Measurements from ENCODE around the gene ARMH3.

ARMH3 gene

GRCh38 chr10:101925027-101925426, 130.9 kb downstream of the ARMH3 start:
- Histone ChIP-seq H3K36me3 (ENCODE audit: control insufficient read depth, insufficient read depth, low read length) (peaks cover 7% of the 10 kb centered on the region), H3K27me3 (replicated peaks; ENCODE audit: control insufficient read depth, insufficient read depth, low read length, poor library complexity, severe bottlenecking) (no peaks in the 10 kb centered on the region), H3K9me3 (ENCODE audit: control insufficient read depth, low read length) (no peaks in the 10 kb centered on the region), H3K4me3 (ENCODE audit: insufficient read depth, low read depth, low read length, poor library complexity, severe bottlenecking) (no peak overlapping the region), H3K27ac (ENCODE audit: insufficient read depth, low read length, poor library complexity, severe bottlenecking) (no peak overlapping the region), H3K4me1 (ENCODE audit: control insufficient read depth, insufficient read depth, low read length, poor library complexity, severe bottlenecking) (no peaks in the 10 kb centered on the region)
- DNase-seq, result no peak

GRCh38 chr10:101923256-101923655, 132.7 kb downstream of the ARMH3 start:
- no peaks in the 10 kb centered on the region for H3K4me1 ChIP-seq (ENCODE audit: control insufficient read depth, insufficient read depth, low read length, poor library complexity, severe bottlenecking)

GRCh38 chr10:101922846-101923245, 133.1 kb downstream of the ARMH3 start:
- H3K4me1 ChIP-seq (ENCODE audit: control insufficient read depth, insufficient read depth, low read length, poor library complexity, severe bottlenecking), result no peaks in the 10 kb centered on the region
- no peak overlapping the region for H3K4me3 ChIP-seq (ENCODE audit: insufficient read depth, low read depth, low read length, poor library complexity, severe bottlenecking)
- no peaks in the 10 kb centered on the region for H3K27me3 ChIP-seq (replicated peaks; ENCODE audit: control insufficient read depth, insufficient read depth, low read length, poor library complexity, severe bottlenecking)
- no peak overlapping the region for H3K27ac ChIP-seq (ENCODE audit: insufficient read depth, low read length, poor library complexity, severe bottlenecking)
- H3K36me3 ChIP-seq (ENCODE audit: control insufficient read depth, insufficient read depth, low read length), result peaks cover 2% of the 10 kb centered on the region
- no peak for DNase-seq
- no peaks in the 10 kb centered on the region for H3K9me3 ChIP-seq (ENCODE audit: control insufficient read depth, low read length)

More at GRCh38 chr10:101923256-101923655, 132.7 kb downstream of the ARMH3 start:
- Histone ChIP-seq H3K27ac (ENCODE audit: insufficient read depth, low read length, poor library complexity, severe bottlenecking) (no peak overlapping the region), H3K4me3 (ENCODE audit: insufficient read depth, low read depth, low read length, poor library complexity, severe bottlenecking) (no peak overlapping the region), H3K36me3 (ENCODE audit: control insufficient read depth, insufficient read depth, low read length) (peaks cover 6% of the 10 kb centered on the region), H3K27me3 (replicated peaks; ENCODE audit: control insufficient read depth, insufficient read depth, low read length, poor library complexity, severe bottlenecking) (no peaks in the 10 kb centered on the region), H3K9me3 (ENCODE audit: control insufficient read depth, low read length) (no peaks in the 10 kb centered on the region)
- no peak for DNase-seq

GRCh38 chr10:101920546-101920945, 135.4 kb downstream of the ARMH3 start:
- H3K4me3 ChIP-seq (ENCODE audit: insufficient read depth, low read depth, low read length, poor library complexity, severe bottlenecking), result no peak overlapping the region
- no peaks in the 10 kb centered on the region for H3K36me3 ChIP-seq (ENCODE audit: control insufficient read depth, insufficient read depth, low read length)
- no peak overlapping the region for H3K27ac ChIP-seq (ENCODE audit: insufficient read depth, low read length, poor library complexity, severe bottlenecking)
- no peaks in the 10 kb centered on the region for H3K27me3 ChIP-seq (replicated peaks; ENCODE audit: control insufficient read depth, insufficient read depth, low read length, poor library complexity, severe bottlenecking)
- no peaks in the 10 kb centered on the region for H3K9me3 ChIP-seq (ENCODE audit: control insufficient read depth, low read length)
- DNase-seq, result no peak
- H3K4me1 ChIP-seq (ENCODE audit: control insufficient read depth, insufficient read depth, low read length, poor library complexity, severe bottlenecking), result no peaks in the 10 kb centered on the region

GRCh38 chr10:101919026-101919770, 136.8 kb downstream of the ARMH3 start:
- H3K9me3 ChIP-seq (ENCODE audit: control insufficient read depth, low read length), result no peaks in the 10 kb centered on the region
- H3K4me1 ChIP-seq (ENCODE audit: control insufficient read depth, insufficient read depth, low read length, poor library complexity, severe bottlenecking), result no peaks in the 10 kb centered on the region
- no peak overlapping the region for H3K4me3 ChIP-seq (ENCODE audit: insufficient read depth, low read depth, low read length, poor library complexity, severe bottlenecking)
- DNase-seq, result no peak
- H3K27me3 ChIP-seq (replicated peaks; ENCODE audit: control insufficient read depth, insufficient read depth, low read length, poor library complexity, severe bottlenecking), result no peaks in the 10 kb centered on the region
- H3K36me3 ChIP-seq (ENCODE audit: control insufficient read depth, insufficient read depth, low read length), result no peaks in the 10 kb centered on the region
- H3K27ac ChIP-seq (ENCODE audit: insufficient read depth, low read length, poor library complexity, severe bottlenecking), result no peak overlapping the region

GRCh38 chr10:101912561-101913179, 143.3 kb downstream of the ARMH3 start:
- H3K4me3 ChIP-seq (ENCODE audit: insufficient read depth, low read depth, low read length, poor library complexity, severe bottlenecking), result no peak overlapping the region
- no peak for DNase-seq
- no peaks in the 10 kb centered on the region for H3K9me3 ChIP-seq (ENCODE audit: control insufficient read depth, low read length)

GRCh38 chr10:101906586-101907183, 149.3 kb downstream of the ARMH3 start:
- Histone ChIP-seq H3K9me3 (ENCODE audit: control insufficient read depth, low read length) (no peaks in the 10 kb centered on the region), H3K27me3 (replicated peaks; ENCODE audit: control insufficient read depth, insufficient read depth, low read length, poor library complexity, severe bottlenecking) (no peaks in the 10 kb centered on the region), H3K4me3 (ENCODE audit: insufficient read depth, low read depth, low read length, poor library complexity, severe bottlenecking) (no peak overlapping the region), H3K27ac (ENCODE audit: insufficient read depth, low read length, poor library complexity, severe bottlenecking) (no peak overlapping the region), H3K36me3 (ENCODE audit: control insufficient read depth, insufficient read depth, low read length) (peaks cover 3% of the 10 kb centered on the region), H3K4me1 (ENCODE audit: control insufficient read depth, insufficient read depth, low read length, poor library complexity, severe bottlenecking) (no peaks in the 10 kb centered on the region)
- no peak for DNase-seq

More at GRCh38 chr10:101912561-101913179, 143.3 kb downstream of the ARMH3 start:
- Histone ChIP-seq H3K36me3 (ENCODE audit: control insufficient read depth, insufficient read depth, low read length) (no peaks in the 10 kb centered on the region), H3K4me1 (ENCODE audit: control insufficient read depth, insufficient read depth, low read length, poor library complexity, severe bottlenecking) (no peaks in the 10 kb centered on the region), H3K27me3 (replicated peaks; ENCODE audit: control insufficient read depth, insufficient read depth, low read length, poor library complexity, severe bottlenecking) (no peaks in the 10 kb centered on the region), H3K27ac (ENCODE audit: insufficient read depth, low read length, poor library complexity, severe bottlenecking) (no peak overlapping the region)

GRCh38 chr10:101905251-101905650, 150.7 kb downstream of the ARMH3 start:
- H3K4me1 ChIP-seq (ENCODE audit: control insufficient read depth, insufficient read depth, low read length, poor library complexity, severe bottlenecking), result no peaks in the 10 kb centered on the region
- no peak overlapping the region for H3K4me3 ChIP-seq (ENCODE audit: insufficient read depth, low read depth, low read length, poor library complexity, severe bottlenecking)
- H3K36me3 ChIP-seq (ENCODE audit: control insufficient read depth, insufficient read depth, low read length), result peaks cover 3% of the 10 kb centered on the region
- DNase-seq, result no peak
- no peak overlapping the region for H3K27ac ChIP-seq (ENCODE audit: insufficient read depth, low read length, poor library complexity, severe bottlenecking)
- no peaks in the 10 kb centered on the region for H3K9me3 ChIP-seq (ENCODE audit: control insufficient read depth, low read length)
- no peaks in the 10 kb centered on the region for H3K27me3 ChIP-seq (replicated peaks; ENCODE audit: control insufficient read depth, insufficient read depth, low read length, poor library complexity, severe bottlenecking)

GRCh38 chr10:101903827-101904550, 152.0 kb downstream of the ARMH3 start:
- no peak for DNase-seq
- Histone ChIP-seq H3K27ac (ENCODE audit: insufficient read depth, low read length, poor library complexity, severe bottlenecking) (no peak overlapping the region), H3K4me3 (ENCODE audit: insufficient read depth, low read depth, low read length, poor library complexity, severe bottlenecking) (no peak overlapping the region), H3K4me1 (ENCODE audit: control insufficient read depth, insufficient read depth, low read length, poor library complexity, severe bottlenecking) (no peaks in the 10 kb centered on the region), H3K9me3 (ENCODE audit: control insufficient read depth, low read length) (no peaks in the 10 kb centered on the region), H3K27me3 (replicated peaks; ENCODE audit: control insufficient read depth, insufficient read depth, low read length, poor library complexity, severe bottlenecking) (no peaks in the 10 kb centered on the region), H3K36me3 (ENCODE audit: control insufficient read depth, insufficient read depth, low read length) (peaks cover 3% of the 10 kb centered on the region)

GRCh38 chr10:101902820-101903145, 153.2 kb downstream of the ARMH3 start:
- DNase-seq, result no peak
- peaks cover 3% of the 10 kb centered on the region for H3K36me3 ChIP-seq (ENCODE audit: control insufficient read depth, insufficient read depth, low read length)
- no peak overlapping the region for H3K4me3 ChIP-seq (ENCODE audit: insufficient read depth, low read depth, low read length, poor library complexity, severe bottlenecking)
- no peak overlapping the region for H3K27ac ChIP-seq (ENCODE audit: insufficient read depth, low read length, poor library complexity, severe bottlenecking)
- no peaks in the 10 kb centered on the region for H3K27me3 ChIP-seq (replicated peaks; ENCODE audit: control insufficient read depth, insufficient read depth, low read length, poor library complexity, severe bottlenecking)
- no peaks in the 10 kb centered on the region for H3K9me3 ChIP-seq (ENCODE audit: control insufficient read depth, low read length)
- H3K4me1 ChIP-seq (ENCODE audit: control insufficient read depth, insufficient read depth, low read length, poor library complexity, severe bottlenecking), result no peaks in the 10 kb centered on the region
